SU-DHL-6 (cell line): ENCODE measurements around the gene RESP18.

Experiments
- H2AFZ ChIP-seq: fragments of 200-600 bp; sonication (generic); 2 replicates; pipeline ENCODE4 v1.6.1; 2014; ENCODE audit warnings: low read depth, mild to moderate bottlenecking, moderate library complexity, mixed read lengths, antibody characterized with exemption, low read length; ENCODE audit not compliant: severe bottlenecking
- H3F3A ChIP-seq: fragments of 200-600 bp; shearing (Covaris generic); 2 replicates; pipeline ENCODE4 v1.6.0; 2016; ENCODE audit warnings: antibody characterized with exemption, mild to moderate bottlenecking; ENCODE audit not compliant: insufficient read depth
- H3K27ac ChIP-seq: fragments of 200-600 bp; sonication (generic); 2 replicates; pipeline ENCODE4 v1.5.1; 2016; ENCODE audit warnings: low read depth, mild to moderate bottlenecking, low read length, moderate library complexity, mixed read lengths
- H3K27me3 ChIP-seq: fragments of 200-600 bp; sonication (generic), shearing (Covaris generic); 2 replicates; pipeline ENCODE4 v1.6.0; 2014; ENCODE audit warnings: mild to moderate bottlenecking, low read length
- H3K36me3 ChIP-seq: fragments of 200-600 bp; sonication (generic); 2 replicates; pipeline ENCODE4 v1.6.1; 2014; ENCODE audit warnings: mild to moderate bottlenecking, low read length, mixed read lengths
- H3K4me2 ChIP-seq: fragments of 300-600, 200-600 bp; shearing (Covaris generic), sonication (generic); 2 replicates; pipeline ENCODE4 v1.6.0; 2014; ENCODE audit warnings: low read length, low read depth, mild to moderate bottlenecking; ENCODE audit not compliant: poor library complexity, severe bottlenecking
- H3K4me3 ChIP-seq: fragments of 200-600 bp; sonication (generic); 2 replicates; pipeline ENCODE4 v1.5.1; 2014; ENCODE audit warnings: antibody characterized with exemption, low read length, mild to moderate bottlenecking, mixed read lengths; ENCODE audit not compliant: insufficient read depth, poor library complexity, severe bottlenecking
- H3K79me2 ChIP-seq: fragments of 200-600 bp; sonication (generic); 2 replicates; pipeline ENCODE4 v1.6.1; 2014; ENCODE audit warnings: mild to moderate bottlenecking, low read length, moderate library complexity; ENCODE audit not compliant: insufficient read depth
- H3K9ac ChIP-seq: fragments of 200-600 bp; sonication (generic); 2 replicates; pipeline ENCODE4 v1.7.0; 2014; ENCODE audit warnings: mild to moderate bottlenecking, low read length
- H3K9me2 ChIP-seq: fragments of 200-600 bp; sonication (generic); replicated peaks from 2 replicates; pipeline ENCODE4 v1.6.1; 2014; ENCODE audit warnings: low read length; ENCODE audit not compliant: insufficient read depth
- H3K9me3 ChIP-seq: fragments of 200-600 bp; sonication (generic); 2 replicates; pipeline ENCODE4 v1.6.1; 2014; ENCODE audit warnings: low read length, mixed read lengths; ENCODE audit not compliant: insufficient read depth
- H4K20me1 ChIP-seq: fragments of 200-600 bp; sonication (generic); 2 replicates; pipeline ENCODE4 v1.6.1; 2014; ENCODE audit warnings: low read depth, mild to moderate bottlenecking, antibody characterized with exemption, low read length, moderate library complexity, mixed read lengths
- EZH2phosphoT487 ChIP-seq: fragments of 200-600 bp; sonication (generic), shearing (Covaris generic); conservative IDR thresholded peaks from 2 replicates; pipeline ENCODE4 v1.6.1; 2018; ENCODE audit warnings: mild to moderate bottlenecking, antibody characterized with exemption, low read length, moderate library complexity, mixed read lengths
- TF ChIP-seq, protein P1 (sequence below): fragments of 200-600 bp; sonication (generic); IDR thresholded peaks from one replicate; pipeline ENCODE4 v1.5.1; 2017; ENCODE audit warnings: antibody characterized with exemption, mild to moderate bottlenecking, low read length, moderate library complexity; ENCODE audit not compliant: insufficient read depth, poor library complexity, severe bottlenecking

The RESP18 gene

DNA sequence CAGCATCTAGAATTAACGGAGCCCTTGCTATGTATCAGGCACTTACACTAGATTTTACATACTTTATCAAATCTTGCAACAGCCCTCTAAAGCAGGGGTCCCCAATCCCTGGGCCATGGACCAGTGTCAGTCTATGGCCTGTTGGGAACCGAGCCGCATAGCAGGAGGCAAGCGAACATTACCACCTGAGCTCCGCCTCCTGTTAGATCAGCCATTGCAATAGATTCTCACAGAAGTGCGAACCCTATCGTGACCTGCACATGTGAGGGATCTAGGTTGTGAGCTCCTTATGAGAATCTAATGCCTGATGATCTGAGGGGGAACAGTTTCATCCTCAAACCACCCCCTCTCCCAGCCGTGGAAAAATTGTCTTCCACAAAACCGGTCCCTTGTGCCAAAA, 39.9 kb downstream of the RESP18 start:
- H3K79me2 ChIP-seq = no peaks in the 10 kb centered on the region
- no peak overlapping the region for H3K27ac ChIP-seq
- TF ChIP-seq EZH2phosphoT487 = no peak
- TF ChIP-seq, protein P1, sequence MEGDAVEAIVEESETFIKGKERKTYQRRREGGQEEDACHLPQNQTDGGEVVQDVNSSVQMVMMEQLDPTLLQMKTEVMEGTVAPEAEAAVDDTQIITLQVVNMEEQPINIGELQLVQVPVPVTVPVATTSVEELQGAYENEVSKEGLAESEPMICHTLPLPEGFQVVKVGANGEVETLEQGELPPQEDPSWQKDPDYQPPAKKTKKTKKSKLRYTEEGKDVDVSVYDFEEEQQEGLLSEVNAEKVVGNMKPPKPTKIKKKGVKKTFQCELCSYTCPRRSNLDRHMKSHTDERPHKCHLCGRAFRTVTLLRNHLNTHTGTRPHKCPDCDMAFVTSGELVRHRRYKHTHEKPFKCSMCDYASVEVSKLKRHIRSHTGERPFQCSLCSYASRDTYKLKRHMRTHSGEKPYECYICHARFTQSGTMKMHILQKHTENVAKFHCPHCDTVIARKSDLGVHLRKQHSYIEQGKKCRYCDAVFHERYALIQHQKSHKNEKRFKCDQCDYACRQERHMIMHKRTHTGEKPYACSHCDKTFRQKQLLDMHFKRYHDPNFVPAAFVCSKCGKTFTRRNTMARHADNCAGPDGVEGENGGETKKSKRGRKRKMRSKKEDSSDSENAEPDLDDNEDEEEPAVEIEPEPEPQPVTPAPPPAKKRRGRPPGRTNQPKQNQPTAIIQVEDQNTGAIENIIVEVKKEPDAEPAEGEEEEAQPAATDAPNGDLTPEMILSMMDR = no peak
- no peak overlapping the region for H2AFZ ChIP-seq
- no peaks in the 10 kb centered on the region for H3K27me3 ChIP-seq
- H3K36me3 ChIP-seq = no peaks in the 10 kb centered on the region
- H3K9me3 ChIP-seq = no peaks in the 10 kb centered on the region
- H3F3A ChIP-seq = no peaks in the 10 kb centered on the region
- no peaks in the 10 kb centered on the region for H4K20me1 ChIP-seq
- no peak overlapping the region for H3K9ac ChIP-seq
- no peak overlapping the region for H3K4me3 ChIP-seq
- no peaks in the 10 kb centered on the region for H3K9me2 ChIP-seq
- no peak overlapping the region for H3K4me2 ChIP-seq

DNA sequence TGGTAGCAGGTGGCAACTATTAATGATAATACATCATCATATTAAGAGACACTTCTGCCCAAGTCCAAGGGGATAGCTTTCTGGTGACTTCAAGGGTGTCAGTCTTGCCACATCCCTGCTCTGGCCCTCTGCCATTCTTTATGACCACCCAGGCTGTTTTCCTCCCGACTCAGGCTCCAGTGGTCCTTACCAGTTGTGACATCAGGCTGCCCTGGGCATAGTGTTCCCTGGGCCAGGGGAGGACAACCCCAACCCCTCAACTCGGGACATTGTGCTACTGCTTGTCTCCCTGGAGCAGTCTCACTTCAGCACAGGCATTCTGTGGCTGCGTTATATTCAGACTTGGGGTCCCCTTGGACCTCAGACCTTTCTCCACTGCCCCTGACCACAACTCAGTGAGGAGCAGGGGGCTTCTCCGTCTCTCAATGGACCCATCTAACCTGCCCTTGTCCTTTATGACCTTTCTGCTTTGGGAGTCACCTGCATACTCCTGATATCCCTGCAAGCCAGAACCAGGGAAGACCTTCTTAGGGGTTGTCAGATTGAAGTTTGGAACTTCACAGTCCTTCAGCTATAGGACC, 40.5 kb downstream of the RESP18 start:
- H3K36me3 ChIP-seq = no peaks in the 10 kb centered on the region

DNA sequence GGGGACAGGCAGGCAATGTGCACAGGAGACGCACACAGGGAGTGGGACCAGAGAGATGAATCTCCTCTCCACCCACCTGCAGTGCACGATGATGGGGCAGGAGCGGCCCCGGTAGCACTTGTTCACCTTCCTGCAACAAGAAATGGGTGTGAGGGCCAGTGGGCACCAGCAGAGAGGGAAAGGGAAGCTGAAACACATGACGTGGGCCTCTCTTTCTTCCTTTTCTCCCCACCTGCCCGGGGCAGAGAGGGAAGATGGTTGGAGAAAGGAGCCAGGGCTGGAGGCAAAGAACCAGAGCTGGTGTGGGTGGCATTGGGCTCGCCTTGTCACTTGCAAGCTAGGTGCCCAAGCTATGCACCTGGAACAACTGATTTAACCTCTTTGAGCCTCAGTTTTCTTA, 41.1 kb downstream of the RESP18 start:
- Histone ChIP-seq H3K9me2 (no peaks in the 10 kb centered on the region), H3F3A (no peaks in the 10 kb centered on the region), H4K20me1 (no peaks in the 10 kb centered on the region), H3K27me3 (no peaks in the 10 kb centered on the region), H3K4me2 (no peak overlapping the region), H3K36me3 (no peaks in the 10 kb centered on the region), H3K9ac (no peak overlapping the region), H2AFZ (no peak overlapping the region), H3K9me3 (no peaks in the 10 kb centered on the region), H3K79me2 (no peaks in the 10 kb centered on the region), H3K4me3 (no peak overlapping the region), H3K27ac (no peak overlapping the region)
- TF ChIP-seq, protein P1 = no peak
- TF ChIP-seq EZH2phosphoT487 = no peak

More for the DNA sequence above, 40.5 kb downstream of the RESP18 start:
- Histone ChIP-seq H3K27me3 (no peaks in the 10 kb centered on the region), H3K9me2 (no peaks in the 10 kb centered on the region), H3K9me3 (no peaks in the 10 kb centered on the region), H2AFZ (no peak overlapping the region), H3K4me3 (no peak overlapping the region), H3F3A (no peaks in the 10 kb centered on the region), H4K20me1 (no peaks in the 10 kb centered on the region), H3K79me2 (no peaks in the 10 kb centered on the region), H3K27ac (no peak overlapping the region), H3K4me2 (no peak overlapping the region), H3K9ac (no peak overlapping the region)
- TF ChIP-seq EZH2phosphoT487 = no peak
- TF ChIP-seq, protein P1 = no peak
